GM12878 (cell line): Measurements from ENCODE around the gene WNT3A.

Source experiments
- SREBF2 ChIP-seq: IDR thresholded peaks from 2 replicates; pipeline ENCODE4 v1.6.1; 2012; ENCODE audit warnings: mild to moderate bottlenecking, low read length
- TF ChIP-seq, protein P1 (sequence below), 3 experiments: IDR thresholded peaks in 2 of 3; conservative IDR thresholded peaks in 1 of 3; 2 replicates each; pipeline ENCODE4 v1.5.1; 2011; ENCODE audit warnings: low read depth in 3 of 3, low read length in 3 of 3, mild to moderate bottlenecking in 3 of 3, control low read depth in 2 of 3, moderate library complexity in 2 of 3, inconsistent platforms in 1 of 3, mixed read lengths in 1 of 3; ENCODE audit not compliant: control insufficient read depth in 2 of 3, insufficient read depth in 1 of 3; ENCODE audit errors: extremely low read depth in 1 of 3

DNA sequence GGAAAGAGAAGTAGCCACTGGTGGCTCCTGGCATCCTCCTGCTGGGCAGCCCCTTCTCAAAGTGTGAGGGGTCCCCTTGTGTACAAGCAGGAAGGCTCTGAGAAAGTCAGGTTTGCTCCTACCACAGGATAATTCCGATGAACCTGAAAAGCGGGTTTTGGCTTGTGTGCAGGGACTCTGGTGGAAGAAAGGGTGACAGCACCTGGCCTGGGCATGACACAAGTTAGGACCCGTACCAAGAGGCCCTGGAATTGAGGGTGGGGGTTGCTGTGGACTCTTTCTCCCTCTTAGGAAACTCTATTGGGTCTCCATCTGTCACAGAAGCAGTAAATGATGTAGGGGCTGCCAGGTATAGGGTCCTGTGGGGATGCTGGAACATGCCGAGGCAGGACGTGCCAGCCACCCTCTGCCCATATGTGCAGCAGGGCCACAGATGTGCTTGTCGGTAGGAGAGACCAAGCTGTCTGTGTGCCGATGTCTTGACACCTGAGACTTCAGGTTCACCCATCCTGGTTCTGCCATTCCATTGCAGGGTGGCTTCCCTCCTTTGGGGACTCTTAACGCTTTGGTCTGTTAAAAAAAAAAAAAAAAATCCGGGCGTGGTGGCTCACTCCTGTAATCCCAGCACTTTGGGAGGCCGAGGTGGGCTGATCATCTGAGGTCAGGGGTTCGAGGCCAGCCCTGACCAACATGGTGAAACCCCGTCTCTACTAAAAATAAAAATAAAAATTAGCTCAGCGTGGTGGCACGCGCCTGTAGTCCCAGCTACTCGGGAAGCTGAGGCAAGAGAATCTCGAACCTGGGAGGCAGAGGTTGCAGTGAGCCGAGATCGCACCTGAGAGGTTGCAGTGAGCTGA, 86.5 kb downstream of the WNT3A start:
- TF ChIP-seq, protein P1, sequence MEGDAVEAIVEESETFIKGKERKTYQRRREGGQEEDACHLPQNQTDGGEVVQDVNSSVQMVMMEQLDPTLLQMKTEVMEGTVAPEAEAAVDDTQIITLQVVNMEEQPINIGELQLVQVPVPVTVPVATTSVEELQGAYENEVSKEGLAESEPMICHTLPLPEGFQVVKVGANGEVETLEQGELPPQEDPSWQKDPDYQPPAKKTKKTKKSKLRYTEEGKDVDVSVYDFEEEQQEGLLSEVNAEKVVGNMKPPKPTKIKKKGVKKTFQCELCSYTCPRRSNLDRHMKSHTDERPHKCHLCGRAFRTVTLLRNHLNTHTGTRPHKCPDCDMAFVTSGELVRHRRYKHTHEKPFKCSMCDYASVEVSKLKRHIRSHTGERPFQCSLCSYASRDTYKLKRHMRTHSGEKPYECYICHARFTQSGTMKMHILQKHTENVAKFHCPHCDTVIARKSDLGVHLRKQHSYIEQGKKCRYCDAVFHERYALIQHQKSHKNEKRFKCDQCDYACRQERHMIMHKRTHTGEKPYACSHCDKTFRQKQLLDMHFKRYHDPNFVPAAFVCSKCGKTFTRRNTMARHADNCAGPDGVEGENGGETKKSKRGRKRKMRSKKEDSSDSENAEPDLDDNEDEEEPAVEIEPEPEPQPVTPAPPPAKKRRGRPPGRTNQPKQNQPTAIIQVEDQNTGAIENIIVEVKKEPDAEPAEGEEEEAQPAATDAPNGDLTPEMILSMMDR (IDR thresholded peaks at IDR 0.05 in 2 of 3, conservative IDR thresholded peaks at IDR 0.05 in 1 of 3; ENCODE audit: control insufficient read depth in 2 of 3, extremely low read depth in 1 of 3, insufficient read depth in 1 of 3, low read depth in 3 of 3, low read length in 3 of 3): no peak
- no peak for TF ChIP-seq SREBF2
